ENCODE results near the gene MEIOSIN. TPM values are rescaled to one million over a fixed set of nuclear protein-coding genes. Genes with fewer than 3 reads are reported as not detected.

MEIOSIN gene
- total and polyA plus RNA-seq, 4 donors = not detected

GRCh38 chr19:45773384-45773783 is 40.1 kb downstream of the MEIOSIN start:
- 11 to 18% methylated on average over 2 of the region's 2 CpGs for WGBS, 2 donors
- no peak overlapping the region for H3K4me3 ChIP-seq
- no peak for TF ChIP-seq CTCF (IDR thresholded peaks at IDR 0.05; ENCODE audit: control extremely low read depth, extremely low read depth)
- no peak overlapping the region for H3K27ac ChIP-seq (ENCODE audit: low read depth in 1 of 2, low read length in 1 of 2)
- DNase-seq = no peak
- peaks cover 3 to 17% (median 13%) of the 10 kb centered on the region in 4 donors for H3K36me3 ChIP-seq (ENCODE audit: control insufficient read depth in 4 of 4, insufficient read depth in 4 of 4, low read length in 4 of 4)
- H3K9me3 ChIP-seq (ENCODE audit: control insufficient read depth in 4 of 4, insufficient read depth in 3 of 4, low read length in 3 of 4) = no peaks in the 10 kb centered on the region
- H3K4me1 ChIP-seq (ENCODE audit: control insufficient read depth in 5 of 5, insufficient read depth in 5 of 5, low read length in 5 of 5) = peaks cover 0 to 13% (median 0%) of the 10 kb centered on the region in 5 donors
- no peaks in the 10 kb centered on the region for H3K27me3 ChIP-seq (ENCODE audit: control insufficient read depth in 3 of 3, insufficient read depth in 3 of 3, low read length in 2 of 3)
- ATAC-seq (ENCODE audit: insufficient read depth, low FRiP score) = no peak
- no peak overlapping the region for H3K9ac ChIP-seq (ENCODE audit: insufficient read depth in 1 of 2, low read length in 2 of 2)

- ATAC-seq (ENCODE audit: insufficient read depth, low FRiP score) = no peak
- Histone ChIP-seq H3K36me3 (ENCODE audit: control insufficient read depth in 4 of 4, insufficient read depth in 4 of 4, low read length in 4 of 4) (peaks cover 3 to 17% (median 13%) of the 10 kb centered on the region in 4 donors), H3K27ac (ENCODE audit: low read depth in 1 of 2, low read length in 1 of 2) (no peak overlapping the region), H3K9ac (ENCODE audit: insufficient read depth in 1 of 2, low read length in 2 of 2) (no peak overlapping the region), H3K9me3 (ENCODE audit: control insufficient read depth in 4 of 4, insufficient read depth in 3 of 4, low read length in 3 of 4) (no peaks in the 10 kb centered on the region), H3K27me3 (ENCODE audit: control insufficient read depth in 3 of 3, insufficient read depth in 3 of 3, low read length in 2 of 3) (no peaks in the 10 kb centered on the region), H3K4me3 (no peak overlapping the region), H3K4me1 (ENCODE audit: control insufficient read depth in 5 of 5, insufficient read depth in 5 of 5, low read length in 5 of 5) (peaks cover 0 to 10% (median 0%) of the 10 kb centered on the region in 5 donors)
- WGBS, 2 donors = 76 to 92% methylated on average over 9 of the region's 9 CpGs
- peak; percentile 29 to 67 (median 56) for DNase-seq
- no peak for TF ChIP-seq CTCF (IDR thresholded peaks at IDR 0.05; ENCODE audit: control extremely low read depth, extremely low read depth)
Observed at GRCh38 chr19:45774765-45775164, 41.5 kb downstream of the MEIOSIN start.

- ATAC-seq (ENCODE audit: insufficient read depth, low FRiP score) (no peak), DNase-seq (no peak)
- no peak for TF ChIP-seq CTCF (IDR thresholded peaks at IDR 0.05; ENCODE audit: control extremely low read depth, extremely low read depth)
- 96 to 98% methylated on average over 31 to 34 of the region's 34 CpGs for WGBS, 2 donors
- no peak overlapping the region for H3K4me3 ChIP-seq
- peaks cover 3 to 17% (median 13%) of the 10 kb centered on the region in 4 donors for H3K36me3 ChIP-seq (ENCODE audit: control insufficient read depth in 4 of 4, insufficient read depth in 4 of 4, low read length in 4 of 4)
- H3K27ac ChIP-seq (ENCODE audit: low read depth in 1 of 2, low read length in 1 of 2) = no peak overlapping the region
- no peaks in the 10 kb centered on the region for H3K9me3 ChIP-seq (ENCODE audit: control insufficient read depth in 4 of 4, insufficient read depth in 3 of 4, low read length in 3 of 4)
- peaks cover 0 to 12% (median 3%) of the 10 kb centered on the region in 5 donors for H3K4me1 ChIP-seq (ENCODE audit: control insufficient read depth in 5 of 5, insufficient read depth in 5 of 5, low read length in 5 of 5)
- H3K9ac ChIP-seq (ENCODE audit: insufficient read depth in 1 of 2, low read length in 2 of 2) = no peak overlapping the region
- H3K27me3 ChIP-seq (ENCODE audit: control insufficient read depth in 3 of 3, insufficient read depth in 3 of 3, low read length in 2 of 3) = no peaks in the 10 kb centered on the region
Observed at GRCh38 chr19:45777395-45777961, 44.2 kb downstream of the MEIOSIN start.
